SK-N-MC (cell line): ENCODE results near the gene MYH9.

Experiments used
- DNase-seq: peaks from one replicate; pipeline ENCODE4 v3.0.0-alpha.2; 2011; ENCODE audit warnings: low read depth, low spot score
- H3K27ac ChIP-seq: fragments of 200-600 bp; sonication (generic); 2 replicates; pipeline ENCODE4 v1.5.1; 2016; ENCODE audit warnings: mixed run types
- H3K36me3 ChIP-seq: fragments of 200-600 bp; sonication (generic); 2 replicates; pipeline ENCODE4 v1.6.1; 2017; ENCODE audit warnings: antibody characterized with exemption, low read length, mixed read lengths; ENCODE audit not compliant: insufficient read depth
- H3K4me3 ChIP-seq: fragments of 200-600 bp; sonication (generic); 2 replicates; pipeline ENCODE4 v1.5.1; 2016
- H3K9ac ChIP-seq: fragments of 200-600 bp; sonication (generic); 2 replicates; pipeline ENCODE4 v1.8.0; 2017; ENCODE audit warnings: mixed run types, mixed read lengths; ENCODE audit not compliant: insufficient read length
- H3K9me3 ChIP-seq: fragments of 200-600 bp; sonication (generic); 2 replicates; pipeline ENCODE4 v1.6.1; 2017; ENCODE audit warnings: low read depth, mild to moderate bottlenecking, antibody characterized with exemption, low read length, moderate library complexity, mixed read lengths
- EZH2 ChIP-seq: fragments of 200-600 bp; sonication (generic); IDR thresholded peaks from one replicate; pipeline ENCODE4 v1.6.1; 2017; ENCODE audit warnings: antibody characterized with exemption
- FOXP2 ChIP-seq: optimal IDR thresholded peaks from 2 replicates; pipeline ENCODE3; 2011; ENCODE audit warnings: mild to moderate bottlenecking, moderate library complexity; ENCODE audit not compliant: insufficient read depth; ENCODE audit errors: extremely low read length, control extremely low read depth
- POLR2AphosphoS5 ChIP-seq: IDR thresholded peaks from 2 replicates; pipeline ENCODE4 v1.6.1; 2012; ENCODE audit warnings: mild to moderate bottlenecking, low read depth, low read length, borderline replicate concordance

The MYH9 gene

GRCh38 chr22:36343070-36343719, 44.6 kb downstream of the MYH9 start:
- Histone ChIP-seq H3K27ac (no peak overlapping the region), H3K36me3 (peaks cover 37% of the 10 kb centered on the region), H3K9ac (no peak overlapping the region), H3K9me3 (no peaks in the 10 kb centered on the region), H3K4me3 (no peak overlapping the region)
- DNase-seq, result no peak
- no peak for TF ChIP-seq EZH2
- no peak for TF ChIP-seq FOXP2
- no peak for TF ChIP-seq POLR2AphosphoS5

- H3K9me3 ChIP-seq, result no peaks in the 10 kb centered on the region
- no peak overlapping the region for H3K9ac ChIP-seq
- no peak overlapping the region for H3K4me3 ChIP-seq
- no peak for DNase-seq
- TF ChIP-seq FOXP2 (no peak), EZH2 (no peak), POLR2AphosphoS5 (no peak)
- peaks cover 40% of the 10 kb centered on the region for H3K36me3 ChIP-seq
- no peak overlapping the region for H3K27ac ChIP-seq
Observed at GRCh38 chr22:36341640-36342041, 46.1 kb downstream of the MYH9 start.

- Histone ChIP-seq H3K27ac (no peak overlapping the region), H3K36me3 (peaks cover 49% of the 10 kb centered on the region), H3K4me3 (no peak overlapping the region), H3K9me3 (no peaks in the 10 kb centered on the region), H3K9ac (no peak overlapping the region)
- DNase-seq, result no peak
- no peak for TF ChIP-seq FOXP2
- TF ChIP-seq POLR2AphosphoS5, result no peak
- TF ChIP-seq EZH2, result no peak
Observed at GRCh38 chr22:36340621-36341020, 47.1 kb downstream of the MYH9 start.

- peaks cover 50% of the 10 kb centered on the region for H3K36me3 ChIP-seq
- H3K9me3 ChIP-seq, result no peaks in the 10 kb centered on the region
- 0 out of 2 replicates have a peak overlapping the region, but pooled peaks have one; percentile 26 for H3K27ac ChIP-seq
- H3K4me3 ChIP-seq, result no peak overlapping the region
- TF ChIP-seq POLR2AphosphoS5 (no peak), FOXP2 (no peak), EZH2 (no peak)
- no peak for DNase-seq
- no peak overlapping the region for H3K9ac ChIP-seq
Observed at GRCh38 chr22:36339171-36340065, 48.3 kb downstream of the MYH9 start.

- H3K36me3 ChIP-seq, result peaks cover 59% of the 10 kb centered on the region
- no peak overlapping the region for H3K9ac ChIP-seq
- TF ChIP-seq FOXP2 (no peak), EZH2 (no peak), POLR2AphosphoS5 (no peak)
- H3K9me3 ChIP-seq, result no peaks in the 10 kb centered on the region
- no peak for DNase-seq
- peak overlapping the region; percentile 59; the same call in 1 of the 2 replicates for H3K27ac ChIP-seq
- H3K4me3 ChIP-seq, result no peak overlapping the region
Observed at GRCh38 chr22:36337365-36338130, 50.2 kb downstream of the MYH9 start.

- Histone ChIP-seq H3K9me3 (no peaks in the 10 kb centered on the region), H3K27ac (peak overlapping the region; percentile 97), H3K4me3 (peak overlapping the region; percentile 63), H3K36me3 (peaks cover 55% of the 10 kb centered on the region), H3K9ac (peak overlapping the region; percentile 70)
- DNase-seq, result no peak
- no peak for TF ChIP-seq POLR2AphosphoS5
- no peak for TF ChIP-seq EZH2
- no peak for TF ChIP-seq FOXP2
Observed at GRCh38 chr22:36336246-36337182, 51.3 kb downstream of the MYH9 start.

GRCh38 chr22:36335621-36336020, 52.1 kb downstream of the MYH9 start:
- Histone ChIP-seq H3K27ac (peak overlapping the region; percentile 97), H3K36me3 (peaks cover 46% of the 10 kb centered on the region), H3K9ac (peak overlapping the region; percentile 70)

More at GRCh38 chr22:36335621-36336020, 52.1 kb downstream of the MYH9 start:
- TF ChIP-seq EZH2 (no peak), FOXP2 (no peak), POLR2AphosphoS5 (no peak)
- no peaks in the 10 kb centered on the region for H3K9me3 ChIP-seq
- no peak for DNase-seq
- H3K4me3 ChIP-seq, result peak overlapping the region; percentile 63
